Kidney glomerular epithelial cell (primary cell): ENCODE measurements around the gene SH2D6.

ENCODE experiments used
- DNase-seq: peaks from one replicate; lab custom pipeline; 2025; lab: John Stamatoyannopoulos, UW

The SH2D6 gene

GRCh38 chr2:85439986-85440385, 21.5 kb downstream of the SH2D6 start:
- no peak for DNase-seq

- no peak for DNase-seq
These were observed 22.2 kb downstream of the SH2D6 start for GRCh38 chr2:85440729-85441128.

GRCh38 chr2:85441864-85442263, 23.4 kb downstream of the SH2D6 start:
- DNase-seq = no peak

- no peak for DNase-seq
These were observed 26.2 kb downstream of the SH2D6 start for GRCh38 chr2:85444629-85445172.

GRCh38 chr2:85445316-85446295, 27.1 kb downstream of the SH2D6 start:
- DNase-seq = no peak

GRCh38 chr2:85446296-85447221, 28.0 kb downstream of the SH2D6 start:
- no peak for DNase-seq

- no peak for DNase-seq
These were observed 28.7 kb downstream of the SH2D6 start for GRCh38 chr2:85447222-85447585.

- no peak for DNase-seq
These were observed 30.1 kb downstream of the SH2D6 start for GRCh38 chr2:85448461-85449213.

- no peak for DNase-seq
These were observed 30.7 kb downstream of the SH2D6 start for GRCh38 chr2:85449214-85449588.

- no peak for DNase-seq
These were observed 33.7 kb downstream of the SH2D6 start for GRCh38 chr2:85452237-85452636.

GRCh38 chr2:85453571-85453970, 35.1 kb downstream of the SH2D6 start:
- no peak for DNase-seq

GRCh38 chr2:85455552-85456090, 37.1 kb downstream of the SH2D6 start:
- no peak for DNase-seq

- DNase-seq = no peak
These were observed 38.5 kb downstream of the SH2D6 start for GRCh38 chr2:85457043-85457442.

- peak; percentile 68 for DNase-seq
These were observed 39.4 kb downstream of the SH2D6 start for GRCh38 chr2:85457877-85458316.

GRCh38 chr2:85458601-85459563, 40.4 kb downstream of the SH2D6 start:
- no peak for DNase-seq

GRCh38 chr2:85459771-85460170, 41.3 kb downstream of the SH2D6 start:
- no peak for DNase-seq

- no peak for DNase-seq
These were observed 43.8 kb downstream of the SH2D6 start for GRCh38 chr2:85462322-85462721.

GRCh38 chr2:85468096-85468703, 49.7 kb downstream of the SH2D6 start:
- DNase-seq = peak; percentile 98

- DNase-seq = peak; percentile 98
These were observed 50.3 kb downstream of the SH2D6 start for GRCh38 chr2:85468704-85469349.
